GM12892 (cell line): ENCODE results near the gene ZNF385C.

Experiments
- DNase-seq: peaks from one replicate; pipeline ENCODE4 v3.0.0; 2011; ENCODE audit not compliant: insufficient read length
- FAIRE-seq: peaks from 2 replicates; lab custom pipeline; 2011; peaks lifted over from hg19 to GRCh38; lab: Jason Lieb, UNC
- POLR2A ChIP-seq: IDR thresholded peaks from 2 replicates; pipeline ENCODE4 v1.6.1; 2011; ENCODE audit warnings: low read depth, low read length, control low read depth
- POLR2AphosphoS5 ChIP-seq: IDR thresholded peaks from 2 replicates; pipeline ENCODE4 v1.6.1; 2011; ENCODE audit warnings: low read depth, low read length, control low read depth
- TAF1 ChIP-seq: IDR thresholded peaks from 2 replicates; pipeline ENCODE4 v1.6.1; 2011; ENCODE audit warnings: low read depth, mild to moderate bottlenecking, control low read depth, low read length, borderline replicate concordance

The ZNF385C gene

GRCh38 chr17:41984454-41984853, 113.8 kb downstream of the ZNF385C start:
- FAIRE-seq (no peak), DNase-seq (no peak)
- no peak for TF ChIP-seq TAF1
- no peak for TF ChIP-seq POLR2AphosphoS5
- TF ChIP-seq POLR2A, result no peak

- no peak for TF ChIP-seq POLR2AphosphoS5
- TF ChIP-seq TAF1, result no peak
- no peak for TF ChIP-seq POLR2A
- FAIRE-seq, result no peak
- no peak for DNase-seq
Observed at GRCh38 chr17:41982026-41982760, 116.1 kb downstream of the ZNF385C start.

GRCh38 chr17:41977991-41978390, 120.3 kb downstream of the ZNF385C start:
- FAIRE-seq, result no peak
- DNase-seq, result no peak
- TF ChIP-seq TAF1 (no peak), POLR2A (no peak), POLR2AphosphoS5 (no peak)

GRCh38 chr17:41976142-41976768, 122.0 kb downstream of the ZNF385C start:
- DNase-seq, result no peak
- TF ChIP-seq POLR2AphosphoS5 (0 out of 2 replicates have a peak, but pooled peaks have one; percentile 17), TAF1 (no peak), POLR2A (no peak)
- FAIRE-seq, result no peak
